HG03354 (cell line): Measurements from ENCODE around the gene ASS1.

Experiments
- ATAC-seq: cut with Tn5 transposase; IDR thresholded peaks from one replicate; pipeline ENCODE4 v1.9.1; 2021; ENCODE audit warnings: mild to moderate bottlenecking; ENCODE audit not compliant: unreplicated experiment, poor library complexity, severe bottlenecking

Gene ASS1

DNA sequence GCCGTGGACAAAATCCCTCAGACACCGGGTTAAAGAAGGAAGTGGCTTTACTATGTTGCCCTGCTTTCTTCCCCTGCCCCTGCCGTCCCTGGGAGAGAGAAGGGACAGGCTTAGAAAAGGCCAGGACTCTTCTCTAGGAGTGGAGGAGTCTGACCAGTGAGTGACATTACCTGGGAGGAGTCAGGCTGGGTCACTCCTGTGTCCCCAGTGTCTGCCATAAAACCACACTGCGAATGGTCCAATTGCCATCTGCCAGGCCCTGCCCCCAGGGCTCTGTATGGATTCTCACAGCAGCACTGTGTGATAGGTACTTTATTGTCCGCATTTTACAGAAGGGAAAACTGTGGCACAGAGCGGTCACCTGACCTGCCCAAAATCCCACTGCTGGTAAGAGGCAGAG is 103.3 kb downstream of the ASS1 start:
- ATAC-seq: no peak

DNA sequence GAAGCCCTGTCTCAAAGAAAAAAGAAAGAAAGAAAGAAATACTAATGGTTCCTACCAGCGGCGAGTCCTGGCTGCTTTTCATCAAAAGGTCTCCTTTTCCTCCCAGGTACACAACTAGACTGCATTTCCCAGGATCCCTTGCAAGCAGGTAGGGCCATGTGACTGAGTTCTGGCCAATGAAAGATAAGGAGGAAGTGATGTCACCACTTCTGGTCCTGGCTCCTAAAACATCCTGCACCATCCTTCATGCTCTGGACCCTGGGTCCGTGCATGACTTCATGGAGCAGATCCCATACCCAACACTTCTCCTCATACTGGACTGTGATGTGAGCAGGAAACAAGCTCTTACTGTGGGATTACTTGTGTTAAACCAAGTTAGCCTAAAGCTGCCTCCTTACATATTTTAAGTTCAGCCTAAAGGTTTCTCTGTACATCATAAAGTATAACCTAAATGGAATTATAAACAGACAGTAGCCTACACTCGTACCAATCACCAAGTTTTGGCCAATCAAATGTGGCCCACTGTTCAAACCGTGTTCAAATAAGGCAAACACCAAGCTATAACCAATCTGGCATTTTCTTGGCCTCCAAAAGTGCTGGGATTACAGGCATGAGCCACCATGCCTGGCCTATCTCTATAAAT is 104.5 kb downstream of the ASS1 start:
- ATAC-seq: no peak
